Neural crest cell (in vitro differentiated cells): ENCODE measurements around the gene TREH. TPM values are rescaled to one million over a fixed set of nuclear protein-coding genes. Genes with fewer than 3 reads are reported as not detected.

ENCODE experiments used
- DNase-seq: peaks from one replicate; pipeline ENCODE4 v3.0.0; 2021; ENCODE audit warnings: low read depth, mixed read lengths, low spot score
- H3K27ac Mint-ChIP-seq: one replicate; pipeline ENCODE4 v1.8.0; 2021; ENCODE audit warnings: mild to moderate bottlenecking, mixed read lengths; ENCODE audit not compliant: unreplicated experiment
- H3K27me3 Mint-ChIP-seq: 2 replicates; pipeline ENCODE4 v1.8.0; 2021; ENCODE audit warnings: low read depth, mild to moderate bottlenecking, mixed read lengths
- H3K36me3 Mint-ChIP-seq: 2 replicates; pipeline ENCODE4 v1.8.0; 2021; ENCODE audit warnings: low read depth, mild to moderate bottlenecking, mixed read lengths
- H3K4me1 Mint-ChIP-seq: 2 replicates; pipeline ENCODE4 v1.8.0; 2021; ENCODE audit warnings: mixed read lengths
- H3K4me3 Mint-ChIP-seq: one replicate; pipeline ENCODE4 v1.8.0; 2021; ENCODE audit warnings: mild to moderate bottlenecking, mixed read lengths
- H3K9me3 Mint-ChIP-seq: 2 replicates; pipeline ENCODE4 v1.8.0; 2021; ENCODE audit warnings: mixed read lengths
- CTCF ChIP-seq: fragments of 200-600 bp; sonication (generic); conservative IDR thresholded peaks from 2 replicates; pipeline ENCODE4 v1.5.0; 2021; ENCODE audit warnings: antibody characterized with exemption, mild to moderate bottlenecking
- total RNA-seq: library from RNA; stranded (reverse); gene quantifications from 2 replicates; pipeline ENCODE4 v1.2.1, GENCODE V29; 2021

TREH gene
- total RNA-seq, 1 donor from 2014 or later: not detected

GRCh38 chr11:118655486-118656190 lies 23.8 kb downstream of the TREH start:
- peaks cover 32% of the 10 kb centered on the region for H3K4me1 Mint-ChIP-seq

GRCh38 chr11:118653684-118654390 lies 25.6 kb downstream of the TREH start:
- no peak for DNase-seq
- Mint-ChIP-seq H3K9me3 (no peaks in the 10 kb centered on the region), H3K27ac (no peak overlapping the region), H3K36me3 (peaks cover 12% of the 10 kb centered on the region), H3K27me3 (no peaks in the 10 kb centered on the region), H3K4me3 (no peak overlapping the region), H3K4me1 (peaks cover 21% of the 10 kb centered on the region)
- no peak for TF ChIP-seq CTCF

More at GRCh38 chr11:118655486-118656190, 23.8 kb downstream of the TREH start:
- DNase-seq: no peak
- TF ChIP-seq CTCF: no peak
- H3K27ac Mint-ChIP-seq: no peak overlapping the region
- no peaks in the 10 kb centered on the region for H3K9me3 Mint-ChIP-seq
- no peak overlapping the region for H3K4me3 Mint-ChIP-seq
- H3K27me3 Mint-ChIP-seq: no peaks in the 10 kb centered on the region
- H3K36me3 Mint-ChIP-seq: peaks cover 9% of the 10 kb centered on the region

- no peak for TF ChIP-seq CTCF
- DNase-seq: no peak
- H3K4me3 Mint-ChIP-seq: peak overlapping the region; percentile 1
- no peaks in the 10 kb centered on the region for H3K9me3 Mint-ChIP-seq
- no peaks in the 10 kb centered on the region for H3K27me3 Mint-ChIP-seq
- peaks cover 12% of the 10 kb centered on the region for H3K36me3 Mint-ChIP-seq
- peaks cover 16% of the 10 kb centered on the region for H3K4me1 Mint-ChIP-seq
- H3K27ac Mint-ChIP-seq: no peak overlapping the region
These were observed 26.7 kb downstream of the TREH start for GRCh38 chr11:118652681-118653181.

- Mint-ChIP-seq H3K27ac (no peak overlapping the region), H3K27me3 (no peaks in the 10 kb centered on the region), H3K4me1 (peaks cover 7% of the 10 kb centered on the region), H3K4me3 (no peak overlapping the region), H3K9me3 (no peaks in the 10 kb centered on the region), H3K36me3 (peaks cover 12% of the 10 kb centered on the region)
- no peak for DNase-seq
- no peak for TF ChIP-seq CTCF
These were observed 27.6 kb downstream of the TREH start for GRCh38 chr11:118651820-118652219.

- H3K36me3 Mint-ChIP-seq: peaks cover 17% of the 10 kb centered on the region
These were observed 29.1 kb downstream of the TREH start for GRCh38 chr11:118650366-118650765.

More at GRCh38 chr11:118650366-118650765, 29.1 kb downstream of the TREH start:
- no peak for TF ChIP-seq CTCF
- Mint-ChIP-seq H3K4me3 (no peak overlapping the region), H3K27me3 (no peaks in the 10 kb centered on the region), H3K9me3 (no peaks in the 10 kb centered on the region), H3K27ac (no peak overlapping the region), H3K4me1 (no peaks in the 10 kb centered on the region)
- DNase-seq: no peak
